GM19467 (cell line): Measurements from ENCODE around the gene ERAP2.

Experiments
- ATAC-seq: cut with Tn5 transposase; IDR thresholded peaks from one replicate; pipeline ENCODE4 v1.9.1; 2021; ENCODE audit warnings: mild to moderate bottlenecking, moderate library complexity; ENCODE audit not compliant: unreplicated experiment

The ERAP2 gene

DNA sequence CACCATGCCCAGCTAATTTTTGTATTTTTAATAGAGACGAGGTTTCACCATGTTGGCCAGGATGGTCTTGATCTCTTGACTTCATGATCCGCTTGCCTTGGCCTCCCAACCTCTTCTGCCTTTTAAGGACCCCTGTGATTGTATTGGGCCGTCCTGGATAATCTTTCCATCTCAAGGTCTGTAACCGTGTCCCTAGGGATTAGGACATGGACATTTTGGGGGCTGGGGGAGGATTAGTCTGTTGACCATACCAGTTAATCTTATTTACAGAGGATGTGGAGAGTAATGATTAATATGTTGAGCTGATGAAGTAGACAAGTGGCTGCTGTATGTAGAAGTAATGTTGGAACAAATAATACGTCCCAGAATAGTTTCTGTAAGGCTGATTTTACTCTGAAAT, 82.7 kb downstream of the ERAP2 start:
- ATAC-seq = no peak

DNA sequence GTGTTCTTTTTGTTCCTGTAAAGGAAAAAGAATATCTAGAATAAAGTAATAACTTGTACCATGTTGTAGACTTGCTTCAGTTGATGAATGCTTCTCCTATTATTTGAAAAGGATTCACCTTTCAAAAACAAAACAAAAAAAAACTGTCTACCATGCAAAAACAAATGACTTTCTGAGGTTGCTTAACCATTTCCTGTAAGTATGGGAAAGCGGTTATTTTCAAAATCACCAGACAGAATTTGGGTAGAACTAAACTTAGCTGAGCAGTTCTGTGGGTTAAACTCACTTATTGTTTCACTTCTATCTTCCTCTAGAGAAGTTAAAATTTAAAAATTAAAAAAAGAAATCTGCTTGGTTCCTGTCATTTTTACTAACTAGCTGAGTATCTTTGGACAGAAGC, 84.8 kb downstream of the ERAP2 start:
- ATAC-seq = peak; percentile 49

DNA sequence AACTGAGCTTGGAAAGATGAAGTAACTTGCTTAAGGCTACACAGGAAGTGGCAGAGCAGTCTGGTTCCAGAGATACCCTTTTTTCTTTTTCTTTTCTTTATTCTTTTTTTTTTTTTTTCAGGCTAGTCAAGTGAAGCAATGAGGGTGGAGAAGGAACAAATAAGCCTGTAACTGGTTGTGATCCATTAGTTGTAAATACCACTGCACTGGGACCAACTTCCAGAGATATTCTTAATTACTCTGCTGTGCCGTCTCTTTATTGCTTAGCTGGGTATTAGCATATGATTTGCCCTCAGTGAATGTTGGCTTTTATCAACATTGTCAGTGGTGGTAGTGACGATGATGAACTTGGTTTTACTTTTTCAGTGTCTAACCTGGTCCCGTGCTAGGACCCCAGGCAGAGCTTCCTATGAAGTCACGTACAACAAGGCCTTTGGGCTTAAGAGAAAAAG, 86.3 kb downstream of the ERAP2 start:
- ATAC-seq = no peak

DNA sequence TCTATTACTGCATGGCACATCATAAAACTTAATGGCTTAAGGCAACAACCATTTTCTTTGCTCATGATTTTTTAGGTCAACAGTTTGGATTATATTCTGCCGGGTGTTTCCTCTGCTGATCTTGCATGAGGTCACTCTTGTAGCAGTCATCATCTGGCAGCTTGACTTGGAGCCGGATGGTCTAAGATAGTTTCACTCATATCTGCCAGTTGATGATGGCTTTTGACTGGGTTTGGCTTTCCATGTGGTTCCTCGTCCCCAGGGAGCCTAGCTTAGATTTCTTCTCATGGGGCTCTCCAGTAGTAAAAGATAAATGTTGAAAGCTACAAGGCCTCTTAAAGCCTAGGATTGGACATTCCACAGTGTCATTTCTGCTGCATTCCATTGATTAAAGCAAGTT, 87.0 kb downstream of the ERAP2 start:
- peak; percentile 44 for ATAC-seq

DNA sequence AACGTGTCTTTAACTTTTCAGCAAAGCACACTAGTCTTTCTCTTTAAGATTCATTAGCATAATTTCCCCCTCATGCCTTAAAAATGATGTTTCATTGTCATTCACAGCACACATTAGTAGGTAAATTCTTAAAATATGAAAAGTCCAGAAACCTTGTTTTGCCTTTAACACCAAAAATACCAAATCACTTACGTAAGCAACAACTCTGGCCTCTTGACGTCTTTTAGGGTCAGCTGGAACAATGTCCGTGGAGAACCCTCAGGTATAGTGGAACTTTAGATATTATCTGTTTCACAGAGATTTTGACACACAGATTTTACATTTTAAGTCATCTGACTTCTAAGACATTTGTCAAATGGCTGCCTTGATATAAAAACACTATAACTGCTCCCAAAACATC, 90.5 kb downstream of the ERAP2 start:
- ATAC-seq = no peak

DNA sequence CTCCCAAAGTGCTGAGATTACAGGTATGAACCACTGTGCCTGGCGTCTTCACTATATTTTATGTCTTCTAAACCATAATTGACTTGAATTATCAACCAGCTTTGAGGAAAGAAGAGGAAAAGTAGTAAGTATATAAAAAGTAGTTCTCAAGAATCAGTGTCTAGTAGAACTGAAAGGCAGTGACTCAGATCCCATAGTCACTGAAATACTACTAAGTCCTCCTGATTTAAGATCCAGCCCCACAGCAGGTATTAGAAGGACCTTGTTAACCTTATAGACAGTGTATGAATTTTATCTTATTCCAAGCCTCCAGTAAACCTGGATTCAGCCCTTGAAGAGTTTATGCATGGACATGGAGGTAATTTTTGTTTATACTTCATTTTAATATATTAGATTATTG, 91.1 kb downstream of the ERAP2 start:
- ATAC-seq = no peak

DNA sequence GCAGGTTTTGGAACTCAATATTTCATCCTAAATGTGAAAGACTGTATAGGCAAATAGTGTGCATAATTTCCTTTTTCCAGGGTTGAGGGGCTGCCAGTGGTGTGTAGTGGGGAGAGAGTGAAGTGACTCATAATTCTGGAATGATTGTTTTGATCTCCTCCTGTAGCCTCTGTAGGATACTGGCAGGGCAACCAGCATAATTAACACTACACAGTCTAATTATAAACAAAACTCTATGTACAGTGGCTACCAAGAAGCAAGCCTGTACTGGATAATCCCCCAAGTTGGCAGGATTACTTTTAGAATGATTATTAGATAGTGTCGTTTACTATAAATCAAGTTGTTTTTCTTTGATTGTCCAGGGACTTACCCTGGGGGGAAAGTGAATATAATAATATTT, 91.8 kb downstream of the ERAP2 start:
- ATAC-seq = no peak

DNA sequence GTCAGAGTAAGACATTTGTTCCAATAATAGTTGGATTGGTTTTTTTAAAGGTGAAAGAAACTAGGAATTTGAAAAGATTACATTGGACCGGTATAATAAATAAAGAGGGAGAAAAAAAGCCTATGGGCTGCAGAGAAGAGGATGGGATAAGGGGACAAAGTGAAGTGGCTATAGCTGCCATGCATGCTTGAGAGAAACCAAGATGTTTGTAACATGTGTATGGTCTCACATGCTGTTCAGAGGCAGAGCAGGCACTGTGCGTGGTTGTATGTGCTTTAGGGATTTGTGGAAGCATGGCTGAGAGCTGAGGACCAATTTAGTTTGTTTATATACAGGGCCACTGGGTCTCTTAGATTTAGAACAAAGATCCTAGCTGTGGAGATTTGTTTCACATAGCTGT, 92.3 kb downstream of the ERAP2 start:
- no peak for ATAC-seq
